ENCODE data around the gene HSDL1. TPM values are rescaled to one million over a fixed set of nuclear protein-coding genes. Genes with fewer than 3 reads are reported as not detected.

HSDL1 gene
- total and polyA plus RNA-seq, 2 of the 8 experiments (the other 6 are each of a cell fraction or from before 2014, with no cell fraction given), result 25.0 to 55.7 TPM

- no peak for TF ChIP-seq USF2 (IDR thresholded peaks at IDR 0.05; ENCODE audit: low read length)
Measured at GRCh38 chr16:84110527-84110926, 34.5 kb downstream of the HSDL1 start (continued).
